HepG2 (cell line): ENCODE results near the gene HSPA1A. TPM values are rescaled to one million over a fixed set of nuclear protein-coding genes. Genes with fewer than 3 reads are reported as not detected.

ENCODE experiments used
- CSRNP2 ChIP-seq: sonication (generic); formaldehyde crosslinking; conservative IDR thresholded peaks from 2 replicates; pipeline ENCODE4 v1.8.0; 2022; ENCODE audit warnings: low read depth, missing genetic modification reagents
- HNRNPK ChIP-seq: fragments of 200-400 bp; formaldehyde crosslinking; IDR thresholded peaks from 2 replicates; pipeline ENCODE4 v1.6.1; 2018; ENCODE audit warnings: low read length, low read depth, moderate library complexity, mild to moderate bottlenecking; ENCODE audit not compliant: poor library complexity, severe bottlenecking
- HOMEZ ChIP-seq: IDR thresholded peaks from 2 replicates; pipeline ENCODE4 v1.6.1; 2016; ENCODE audit warnings: low read depth
- KAT8 ChIP-seq: IDR thresholded peaks from 2 replicates; pipeline ENCODE4 v1.6.1; 2016; ENCODE audit warnings: missing genetic modification reagents, missing compliant biosample characterization
- LBX2 ChIP-seq: sonication (generic); formaldehyde crosslinking; IDR thresholded peaks from 2 replicates; pipeline ENCODE4 v1.5.0; 2020; ENCODE audit warnings: missing genetic modification reagents, mild to moderate bottlenecking, borderline replicate concordance
- MEF2D ChIP-seq: sonication (generic); formaldehyde crosslinking; IDR thresholded peaks from 2 replicates; pipeline ENCODE4 v1.5.1; 2020; ENCODE audit warnings: mild to moderate bottlenecking, missing genetic modification reagents
- MLLT10 ChIP-seq: sonication (generic); formaldehyde crosslinking; IDR thresholded peaks from 2 replicates; pipeline ENCODE4 v1.4.0; 2020; ENCODE audit warnings: missing genetic modification reagents
- PBX2 ChIP-seq: IDR thresholded peaks from 2 replicates; pipeline ENCODE4 v1.6.1; 2016; ENCODE audit warnings: control low read depth
- POLR2G ChIP-seq: fragments of 200-400 bp; formaldehyde crosslinking; IDR thresholded peaks from 2 replicates; pipeline ENCODE4 v1.6.1; 2018; ENCODE audit warnings: mild to moderate bottlenecking, low read depth, low read length, moderate library complexity
- TFE3 ChIP-seq: IDR thresholded peaks from 2 replicates; pipeline ENCODE4 v1.6.1; 2016
- ZFY ChIP-seq: sonication (generic); formaldehyde crosslinking; IDR thresholded peaks from 2 replicates; pipeline ENCODE4 v1.4.0; 2020; ENCODE audit warnings: missing genetic modification reagents
- ZNF101 ChIP-seq: sonication (generic); formaldehyde crosslinking; IDR thresholded peaks from 2 replicates; pipeline ENCODE4 v1.4.0; 2020; ENCODE audit warnings: mild to moderate bottlenecking, low read depth, missing genetic modification reagents, borderline replicate concordance
- ZNF20 ChIP-seq: sonication (generic); formaldehyde crosslinking; IDR thresholded peaks from 2 replicates; pipeline ENCODE4 v1.4.0; 2020; ENCODE audit warnings: mild to moderate bottlenecking, moderate library complexity, missing genetic modification reagents
- ZNF292 ChIP-seq: sonication (generic); formaldehyde crosslinking; IDR thresholded peaks from 2 replicates; pipeline ENCODE4 v1.8.1; 2022; ENCODE audit warnings: mild to moderate bottlenecking, low read depth, missing genetic modification reagents, borderline replicate concordance
- ZNF460 ChIP-seq: sonication (generic); formaldehyde crosslinking; IDR thresholded peaks from 2 replicates; pipeline ENCODE4 v1.5.1; 2020; ENCODE audit warnings: missing genetic modification reagents, mild to moderate bottlenecking, borderline replicate concordance
- ZNF607 ChIP-seq: sonication (generic); formaldehyde crosslinking; IDR thresholded peaks from 2 replicates; pipeline ENCODE4 v1.5.1; 2020; ENCODE audit warnings: missing genetic modification reagents, mild to moderate bottlenecking, borderline replicate concordance
- ZNF704 ChIP-seq: sonication (generic); formaldehyde crosslinking; IDR thresholded peaks from 2 replicates; pipeline ENCODE4 v1.8.1; 2023; ENCODE audit warnings: mild to moderate bottlenecking, inconsistent platforms, moderate library complexity, missing genetic modification reagents, borderline replicate concordance
- ZNF746 ChIP-seq: sonication (generic); formaldehyde crosslinking; IDR thresholded peaks from 2 replicates; pipeline ENCODE4 v1.8.0; 2022; ENCODE audit warnings: mild to moderate bottlenecking, missing genetic modification reagents
- ZNF761 ChIP-seq: sonication (generic); formaldehyde crosslinking; conservative IDR thresholded peaks from 2 replicates; pipeline ENCODE4 v1.4.0; 2020; ENCODE audit warnings: mild to moderate bottlenecking, missing genetic modification reagents
- ZZZ3 ChIP-seq: sonication (generic); formaldehyde crosslinking; IDR thresholded peaks from 2 replicates; pipeline ENCODE4 v1.4.0; 2020; ENCODE audit warnings: missing genetic modification reagents, mild to moderate bottlenecking, borderline replicate concordance
- polyA plus RNA-seq, 8 experiments: library from polyadenylated mRNA; depleted of rRNA in 3 of 8; stranded (reverse) in 7 of 8; unstranded in 1 of 8; fragments of >200 nt; fragmentation: Illumina TruSeq in 4 of 8; extraction: Trizol in 4 of 8; gene quantifications; 2 replicates each; pipeline versions ENCODE4 v1.2.1 to v1.2.3, GENCODE V29; 2011 to 2016; ENCODE audit warnings: low read depth in 4 of 8, missing spikeins in 1 of 8, mixed read lengths in 1 of 8; ENCODE audit not compliant: insufficient read depth in 1 of 8
- total RNA-seq, 5 experiments: library from RNA; depleted of rRNA; stranded (reverse); fragments of >200 nt; fragmentation: Illumina TruSeq; extraction: Trizol; gene quantifications; 2 replicates each; pipeline ENCODE4 v1.2.3, GENCODE V29; 2016; ENCODE audit warnings: low read depth in 1 of 5

HSPA1A gene
- total and polyA plus RNA-seq, 2 of the 13 experiments (the other 11 are each of a cell fraction or from before 2014, with no cell fraction given) = 44.5 to 85.0 TPM

- TF ChIP-seq CSRNP2 (CRISPR knock-in tag) (peak; percentile 41; the same call in 1 of the 2 replicates), ZNF607 (peak; percentile 98), PBX2 (CRISPR knock-in tag) (no peak; the same call in none of the 2 replicates), ZNF704 (CRISPR knock-in tag) (peak; percentile 66), POLR2G (peak; percentile 100), ZNF761 (peak; percentile 89; the same call in 1 of the 2 replicates), TFE3 (CRISPR knock-in tag) (peak; percentile 100), ZNF746 (CRISPR knock-in tag) (no peak; the same call in 1 of the 2 replicates), KAT8 (CRISPR knock-in tag) (peak; percentile 94), HOMEZ (CRISPR knock-in tag) (peak; percentile 87), ZNF101 (no peak), ZFY (CRISPR knock-in tag) (peak; percentile 69), LBX2 (peak; percentile 58; the same call in 1 of the 2 replicates), HNRNPK (peak; percentile 82), MLLT10 (CRISPR knock-in tag) (no peak; the same call in 1 of the 2 replicates), ZZZ3 (CRISPR knock-in tag) (0 out of 2 replicates have a peak, but pooled peaks have one; percentile 53), MEF2D (CRISPR knock-in tag) (peak; percentile 86), ZNF460 (CRISPR knock-in tag) (no peak), ZNF20 (CRISPR knock-in tag) (no peak), ZNF292 (CRISPR knock-in tag) (peak; percentile 73; the same call in 1 of the 2 replicates)
Observed at GRCh38 chr6:31862344-31863235, 47.2 kb downstream of the HSPA1A start, which contains the start of gene NEU1 (continued).
